ENCODE results near the gene LFNG.
"Not testable (repeated sequence)": the region's sequence is repeated elsewhere in the genome, so short reads cannot be mapped to it uniquely, and the experiment has no call there.

LFNG gene

GRCh38 chr7:2551418-2551817 lies 31.8 kb downstream of the LFNG start:
- no peak for DNase-seq

GRCh38 chr7:2553108-2553507 lies 33.5 kb downstream of the LFNG start:
- DNase-seq = no peak

GRCh38 chr7:2553831-2554581 lies 34.4 kb downstream of the LFNG start:
- peak; percentile 40 for DNase-seq

- DNase-seq = no peak
Observed at GRCh38 chr7:2554661-2555111, 35.1 kb downstream of the LFNG start.

- peak; percentile 95 for DNase-seq
Observed at GRCh38 chr7:2555121-2556052, 35.8 kb downstream of the LFNG start, which contains the start of gene BRAT1. Gene BRAT1 (minus strand): TSS chr7:2555524. CDS start chr7:2554431, 1,093 bp downstream.

GRCh38 chr7:2558629-2559282 lies 39.2 kb downstream of the LFNG start, which contains the start of gene IQCE:
Gene IQCE (plus strand): TSS chr7:2558979. CDS start chr7:2559182, 203 bp downstream.
- peak; percentile 90 for DNase-seq

- no peak for DNase-seq
Observed at GRCh38 chr7:2559283-2559950, 39.8 kb downstream of the LFNG start.

- DNase-seq = not testable (repeated sequence)
Observed at GRCh38 chr7:2563955-2564354, 44.4 kb downstream of the LFNG start.

- DNase-seq = no peak
Observed at GRCh38 chr7:2564970-2565540, 45.5 kb downstream of the LFNG start.

- DNase-seq = no peak
Observed at GRCh38 chr7:2566348-2566889, 46.8 kb downstream of the LFNG start.

- no peak for DNase-seq
Observed at GRCh38 chr7:2566890-2567678, 47.5 kb downstream of the LFNG start.

- DNase-seq = peak; percentile 41
Observed at GRCh38 chr7:2567679-2568278, 48.2 kb downstream of the LFNG start.

- no peak for DNase-seq
Observed at GRCh38 chr7:2568521-2569223, 49.1 kb downstream of the LFNG start.

GRCh38 chr7:2569421-2569820 lies 49.8 kb downstream of the LFNG start:
- DNase-seq = no peak

GRCh38 chr7:2570021-2570420 lies 50.4 kb downstream of the LFNG start:
- no peak for DNase-seq

GRCh38 chr7:2571409-2571808 lies 51.8 kb downstream of the LFNG start:
- no peak for DNase-seq

GRCh38 chr7:2572101-2572842 lies 52.7 kb downstream of the LFNG start:
- DNase-seq = no peak

GRCh38 chr7:2573761-2574160 lies 54.2 kb downstream of the LFNG start:
- no peak for DNase-seq

Measured in SHP77 treated with DMSO at 0.1 percent for 48 hours (cell line).